Adipocyte (in vitro differentiated cells): Measurements from ENCODE around the gene KNDC1.
A peak's percentile ranks its signal among the peaks of the same experiment; 100 is the strongest.
"Not testable (repeated sequence)": the region's sequence is repeated elsewhere in the genome, so short reads cannot be mapped to it uniquely, and the experiment has no call there.

Experiments
- DNase-seq: peaks from one replicate; pipeline ENCODE4 v3.0.0-alpha.2; 2015; ENCODE audit warnings: low read depth
- H3K27me3 ChIP-seq: replicated peaks from 2 replicates; pipeline ENCODE4 v1.7.0; 2013; ENCODE audit warnings: mild to moderate bottlenecking, low read length, moderate library complexity; ENCODE audit not compliant: control insufficient read depth, insufficient read depth
- H3K36me3 ChIP-seq: 2 replicates; pipeline ENCODE4 v1.7.0; 2013; ENCODE audit warnings: low read length, mild to moderate bottlenecking, moderate library complexity; ENCODE audit not compliant: control insufficient read depth, insufficient read depth, severe bottlenecking
- H3K4me1 ChIP-seq: 2 replicates; pipeline ENCODE4 v1.7.0; 2013; ENCODE audit warnings: mild to moderate bottlenecking, low read length, moderate library complexity; ENCODE audit not compliant: control insufficient read depth, insufficient read depth
- H3K4me3 ChIP-seq: 2 replicates; pipeline ENCODE4 v1.7.0; 2013; ENCODE audit warnings: mild to moderate bottlenecking, low read length, moderate library complexity
- H3K9ac ChIP-seq: 2 replicates; pipeline ENCODE4 v1.7.0; 2013; ENCODE audit warnings: mild to moderate bottlenecking, low read length, moderate library complexity
- H3K9me3 ChIP-seq: 2 replicates; pipeline ENCODE4 v1.7.0; 2013; ENCODE audit warnings: mild to moderate bottlenecking, low read length, moderate library complexity; ENCODE audit not compliant: control insufficient read depth

KNDC1 gene, protein sequence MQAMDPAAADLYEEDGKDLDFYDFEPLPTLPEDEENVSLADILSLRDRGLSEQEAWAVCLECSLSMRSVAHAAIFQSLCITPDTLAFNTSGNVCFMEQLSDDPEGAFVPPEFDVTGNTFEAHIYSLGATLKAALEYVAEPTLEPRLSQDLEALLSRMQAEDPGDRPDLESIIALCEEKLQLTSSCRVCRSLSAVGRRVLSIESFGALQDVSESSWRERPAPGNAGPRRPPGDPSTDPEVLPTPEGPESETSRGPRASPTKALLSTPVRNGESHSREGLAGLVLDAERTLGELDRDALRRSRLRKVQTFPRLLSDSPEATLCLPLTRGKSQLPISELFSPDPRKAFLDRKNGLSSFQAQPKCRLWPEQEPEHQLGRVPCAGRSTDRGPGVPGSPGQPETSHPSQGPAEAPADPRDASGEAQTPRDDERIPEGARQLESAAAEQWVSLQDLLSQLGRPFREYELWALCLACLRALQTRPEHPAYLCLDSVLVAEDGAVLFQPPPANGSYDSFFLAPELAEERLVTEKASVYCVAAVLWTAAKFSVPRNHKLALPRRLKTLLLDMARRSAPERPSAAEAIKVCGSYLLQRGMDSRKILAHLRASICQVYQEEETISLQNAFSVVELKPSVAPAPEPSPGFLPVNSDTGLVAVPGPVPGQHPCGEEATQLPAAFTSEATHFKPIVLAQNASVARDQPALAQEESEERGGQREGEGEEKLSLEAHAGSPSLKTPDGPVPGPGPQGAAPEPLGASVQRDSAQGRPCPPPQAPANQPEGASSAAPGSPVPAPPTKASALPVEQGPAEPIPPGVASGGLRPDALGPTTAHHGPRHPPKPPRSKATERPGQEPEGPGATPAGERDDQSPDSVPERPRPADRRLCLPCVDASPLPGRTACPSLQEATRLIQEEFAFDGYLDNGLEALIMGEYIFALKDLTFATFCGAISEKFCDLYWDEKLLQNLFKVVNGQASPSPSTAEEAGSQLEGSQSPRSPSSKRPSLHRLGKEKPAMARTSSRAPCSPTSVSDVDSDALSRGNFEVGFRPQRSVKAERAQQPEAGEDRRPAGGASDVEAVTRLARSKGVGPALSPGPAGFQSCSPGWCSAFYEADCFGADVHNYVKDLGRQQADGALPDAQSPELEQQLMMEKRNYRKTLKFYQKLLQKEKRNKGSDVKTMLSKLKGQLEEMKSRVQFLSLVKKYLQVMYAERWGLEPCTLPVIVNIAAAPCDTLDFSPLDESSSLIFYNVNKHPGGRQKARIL (N-terminal part only)

DNA sequence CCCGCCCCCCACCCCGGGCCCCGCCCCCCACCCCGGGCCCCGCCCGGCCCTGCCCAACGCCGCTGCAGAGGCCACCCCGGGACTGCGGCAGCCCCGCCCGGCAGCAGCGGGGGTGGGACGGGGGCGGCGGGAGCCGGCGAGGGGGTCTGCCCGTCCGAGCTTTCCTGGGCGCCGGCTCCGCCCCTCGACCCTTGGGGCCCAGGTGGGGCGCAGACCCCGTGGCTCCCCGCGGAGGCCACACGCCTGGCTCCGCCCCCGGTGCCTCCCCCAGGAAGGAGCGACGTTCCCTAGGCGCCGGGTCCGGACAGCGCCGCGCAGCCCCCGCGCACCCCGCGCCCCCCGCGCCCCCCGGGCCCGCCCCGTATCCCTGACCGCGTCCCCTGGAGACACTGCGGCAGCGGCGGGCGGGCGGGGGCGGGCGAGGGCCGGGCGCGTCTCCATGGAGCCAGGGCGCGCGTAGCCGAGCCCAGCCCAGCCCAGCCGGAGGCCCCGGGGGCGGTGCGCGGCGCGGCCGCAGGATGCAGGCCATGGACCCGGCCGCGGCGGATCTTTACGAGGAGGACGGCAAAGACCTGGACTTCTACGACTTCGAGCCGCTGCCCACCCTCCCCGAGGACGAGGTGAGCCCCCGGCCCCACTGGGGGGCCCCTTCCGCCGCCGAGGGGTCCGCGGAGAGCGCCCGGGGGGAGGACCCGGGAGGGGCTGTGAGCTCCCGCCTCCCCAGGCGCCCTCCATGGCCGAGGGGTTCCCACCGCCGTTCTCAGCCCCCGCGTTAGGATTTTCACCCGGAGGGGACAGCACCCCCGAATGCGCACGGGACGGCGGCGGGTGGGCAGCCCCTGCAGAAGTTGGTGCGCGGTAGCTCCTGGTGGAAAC lies at the start of gene KNDC1:
Gene KNDC1 (plus strand): TSS at position 270 of the 876 bp plus-strand sequence. CDS start 249 bp downstream, at position 519.
- H3K27me3 ChIP-seq = peaks cover 60% of the 10 kb centered on the region
- peak within 1 kb of the TSS; percentile 41 for H3K4me3 ChIP-seq
- no peak within 1 kb of the TSS for H3K9ac ChIP-seq
- no peaks in the 10 kb centered on the region for H3K9me3 ChIP-seq
- no peaks in the 10 kb centered on the region for H3K36me3 ChIP-seq
- peak; percentile 79 for DNase-seq
- H3K4me1 ChIP-seq = peaks cover 3% of the 10 kb centered on the region

DNA sequence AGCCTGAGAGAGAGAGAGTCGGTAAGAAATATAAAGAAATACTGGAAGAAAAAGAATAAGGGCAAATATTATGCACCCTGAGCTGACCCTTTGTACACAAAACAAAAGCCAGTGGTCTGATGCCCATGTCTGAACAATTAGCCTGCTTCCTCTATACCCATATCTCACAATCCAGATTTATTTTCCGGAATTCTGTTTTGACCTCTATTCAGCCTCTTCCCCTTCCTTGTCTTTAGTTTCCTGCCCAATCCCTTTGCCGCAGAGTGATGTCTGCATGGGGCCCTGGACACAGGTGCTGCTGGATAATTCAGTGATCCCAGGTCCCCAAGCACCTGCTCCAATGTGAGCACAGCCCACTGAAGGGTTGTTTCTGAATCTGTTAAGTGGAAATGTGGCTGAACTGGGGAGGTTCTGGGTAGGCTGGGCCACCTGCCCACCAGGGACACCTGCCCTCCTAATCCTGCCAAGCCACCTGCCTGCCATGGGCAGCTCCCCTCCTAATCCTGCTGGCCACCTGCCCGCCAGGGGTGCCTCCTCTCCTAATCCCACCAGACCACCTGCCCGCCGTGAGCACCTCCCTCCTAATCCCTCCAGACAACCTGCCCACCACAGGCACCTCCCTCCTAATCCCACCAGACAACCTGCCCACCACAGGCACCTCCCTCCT lies 49.3 kb upstream of the KNDC1 start:
- H3K36me3 ChIP-seq = no peaks in the 10 kb centered on the region
- H3K27me3 ChIP-seq = no peaks in the 10 kb centered on the region
- no peak for DNase-seq
- no peak overlapping the region for H3K4me3 ChIP-seq
- no peaks in the 10 kb centered on the region for H3K4me1 ChIP-seq
- H3K9ac ChIP-seq = no peak overlapping the region
- H3K9me3 ChIP-seq = peaks cover 28% of the 10 kb centered on the region

DNA sequence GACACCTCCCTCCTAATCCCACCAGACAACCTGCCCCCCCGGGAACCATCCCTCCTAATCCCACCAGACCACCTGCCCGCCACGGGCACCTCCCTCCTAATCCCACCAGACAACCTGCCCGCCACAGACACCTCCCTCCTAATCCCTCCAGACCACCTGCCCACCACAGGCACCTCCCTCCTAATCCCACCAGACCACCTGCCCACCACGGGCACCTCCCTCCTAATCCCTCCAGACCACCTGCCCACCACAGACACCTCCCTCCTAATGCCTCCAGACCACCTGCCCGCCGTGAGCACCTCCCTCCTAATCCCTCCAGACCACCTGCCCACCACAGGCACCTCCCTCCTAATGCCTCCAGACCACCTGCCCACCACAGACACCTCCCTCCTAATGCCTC lies 48.4 kb upstream of the KNDC1 start:
- H3K9me3 ChIP-seq = peaks cover 21% of the 10 kb centered on the region
- not testable (repeated sequence) for H3K36me3 ChIP-seq, H3K4me3 ChIP-seq, DNase-seq, H3K4me1 ChIP-seq, H3K27me3 ChIP-seq, H3K9ac ChIP-seq

DNA sequence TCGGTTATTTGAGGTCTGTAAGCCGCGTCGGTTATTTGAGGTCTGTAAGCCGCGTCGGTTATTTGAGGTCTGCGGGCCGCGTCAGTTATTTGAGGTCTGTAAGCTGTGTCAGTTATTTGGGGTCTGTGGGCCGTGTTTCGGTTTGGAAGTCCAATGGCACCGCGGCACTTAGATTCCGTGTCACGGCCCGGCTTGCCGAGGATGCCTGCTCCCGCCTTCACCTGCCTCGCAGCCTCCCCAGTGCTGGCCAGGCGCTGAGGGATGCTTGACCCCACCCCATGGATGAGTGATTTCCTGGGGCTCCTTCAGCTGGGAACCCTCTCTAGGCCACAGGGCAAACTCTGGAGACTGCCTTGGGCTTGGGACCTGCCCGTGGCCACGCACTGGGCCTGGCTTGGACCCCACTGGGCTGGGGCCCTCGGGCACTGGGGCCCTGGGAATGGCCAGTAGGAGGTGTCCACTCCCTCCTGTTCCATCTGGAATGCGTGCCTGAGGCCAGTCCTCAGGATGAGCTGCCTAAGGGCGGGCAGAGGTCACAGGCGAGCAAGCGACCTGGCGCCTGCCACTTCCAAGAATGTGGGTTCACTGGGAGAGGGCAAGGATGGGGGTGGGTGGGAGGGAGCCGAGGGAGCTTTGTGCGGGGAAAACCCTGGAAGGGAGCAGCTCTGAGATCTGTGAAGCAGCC lies 46.7 kb upstream of the KNDC1 start:
- H3K4me3 ChIP-seq = no peak overlapping the region
- no peak for DNase-seq
- H3K9me3 ChIP-seq = peaks cover 6% of the 10 kb centered on the region
- no peaks in the 10 kb centered on the region for H3K4me1 ChIP-seq
- no peaks in the 10 kb centered on the region for H3K27me3 ChIP-seq
- no peaks in the 10 kb centered on the region for H3K36me3 ChIP-seq
- no peak overlapping the region for H3K9ac ChIP-seq

DNA sequence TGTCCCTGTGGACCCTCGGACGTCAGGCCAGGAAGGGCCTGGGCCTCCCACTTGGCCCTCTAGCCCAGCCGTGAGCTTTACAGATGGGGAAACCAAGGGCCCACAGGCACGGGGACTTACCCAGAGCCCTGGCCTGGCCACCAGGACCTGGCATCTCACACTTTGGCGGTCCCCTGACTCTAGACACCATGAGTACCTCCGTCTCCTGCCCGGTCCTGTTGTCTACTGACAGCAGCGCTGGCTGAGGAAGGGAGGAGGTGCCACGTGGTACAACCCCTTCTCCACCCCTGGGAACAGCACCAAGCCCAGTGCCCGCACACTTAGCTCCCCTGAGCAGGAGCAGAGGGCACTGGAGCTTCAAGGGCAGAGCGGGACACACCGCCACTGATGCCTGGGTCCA lies 46.2 kb upstream of the KNDC1 start:
- Histone ChIP-seq H3K4me3 (no peak overlapping the region), H3K36me3 (no peaks in the 10 kb centered on the region), H3K27me3 (no peaks in the 10 kb centered on the region), H3K9me3 (peaks cover 7% of the 10 kb centered on the region), H3K4me1 (no peaks in the 10 kb centered on the region), H3K9ac (no peak overlapping the region)
- no peak for DNase-seq

DNA sequence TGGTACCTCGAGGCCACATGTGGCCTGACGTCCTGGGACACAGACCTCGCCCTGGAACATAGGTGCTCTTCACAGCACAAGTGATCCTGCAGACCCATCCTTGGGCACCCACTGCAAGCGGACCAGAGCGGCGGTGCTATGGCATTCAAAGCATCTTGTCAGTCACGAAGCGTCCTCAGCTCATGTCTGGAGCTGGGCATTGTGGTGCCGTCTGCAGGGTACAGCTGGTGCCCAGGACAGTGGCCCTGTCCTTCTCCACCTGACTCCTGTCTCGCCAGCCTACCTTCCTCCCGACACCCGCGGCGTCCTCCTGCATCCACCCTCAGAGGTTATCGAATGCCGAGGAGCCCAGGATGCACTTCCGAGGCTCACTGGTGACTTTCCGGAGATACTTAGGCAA lies 45.8 kb upstream of the KNDC1 start:
- Histone ChIP-seq H3K4me3 (no peak overlapping the region), H3K27me3 (no peaks in the 10 kb centered on the region), H3K9me3 (peaks cover 11% of the 10 kb centered on the region), H3K4me1 (no peaks in the 10 kb centered on the region), H3K36me3 (no peaks in the 10 kb centered on the region), H3K9ac (no peak overlapping the region)
- no peak for DNase-seq

DNA sequence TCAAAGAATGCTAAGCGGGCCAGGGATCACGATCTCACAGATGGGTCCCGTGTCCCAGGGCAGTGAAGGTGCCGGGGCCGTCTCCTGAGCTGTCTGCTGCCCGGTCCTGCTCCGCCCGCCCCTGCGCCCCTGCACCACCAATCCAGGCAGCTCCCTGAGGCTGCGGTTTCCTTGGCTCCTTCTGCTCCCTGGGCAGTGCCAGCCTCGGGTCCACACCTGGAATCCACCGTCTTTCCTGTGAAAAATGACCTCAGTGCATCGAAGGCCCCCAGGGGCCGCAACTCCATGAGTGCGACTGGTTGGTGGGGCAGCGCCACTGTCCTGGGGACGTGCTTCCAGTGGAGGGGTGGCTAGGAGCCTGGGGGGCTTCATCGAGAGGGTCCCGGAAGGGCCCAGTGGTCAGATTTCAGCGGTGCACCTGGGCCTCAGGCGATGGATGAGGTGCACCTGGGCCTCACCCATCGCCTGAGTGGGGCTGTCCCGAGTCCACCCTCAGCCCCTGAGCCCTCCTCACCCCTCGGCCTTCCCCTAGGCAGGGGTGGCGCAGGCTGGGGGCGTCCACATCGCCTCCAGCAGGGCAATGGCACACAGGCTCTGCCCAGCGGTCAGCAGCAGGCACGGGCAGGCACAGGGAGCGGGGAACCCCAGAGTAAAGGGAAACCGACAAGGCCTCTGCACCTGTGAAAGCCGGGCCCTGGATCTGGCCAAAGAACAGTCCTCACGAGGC lies 45.1 kb upstream of the KNDC1 start:
- no peak for DNase-seq
- H3K4me1 ChIP-seq = no peaks in the 10 kb centered on the region
- H3K4me3 ChIP-seq = no peak overlapping the region
- no peaks in the 10 kb centered on the region for H3K27me3 ChIP-seq
- H3K9ac ChIP-seq = no peak overlapping the region
- no peaks in the 10 kb centered on the region for H3K36me3 ChIP-seq
- H3K9me3 ChIP-seq = peaks cover 17% of the 10 kb centered on the region

DNA sequence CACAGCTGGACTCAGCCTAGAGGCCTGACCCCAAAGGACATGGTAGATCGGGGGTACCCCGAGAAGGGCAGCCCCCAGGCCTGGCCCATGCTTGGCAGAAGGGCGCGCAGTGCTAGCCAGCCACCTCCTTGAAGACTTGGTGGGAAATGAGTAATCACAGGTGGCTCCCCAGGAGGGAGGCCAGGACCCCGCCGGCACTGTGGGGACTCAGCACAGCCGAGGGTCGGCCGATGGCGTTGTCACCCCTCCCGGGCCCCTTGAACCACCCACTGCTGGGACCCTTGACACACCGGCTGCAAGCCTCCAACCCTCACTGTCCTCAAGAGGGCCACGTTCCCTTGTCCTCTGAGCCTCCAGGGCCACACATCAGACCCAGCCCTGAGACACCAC lies 44.6 kb upstream of the KNDC1 start:
- H3K9me3 ChIP-seq = peaks cover 17% of the 10 kb centered on the region
- no peak overlapping the region for H3K9ac ChIP-seq
- no peaks in the 10 kb centered on the region for H3K4me1 ChIP-seq
- H3K4me3 ChIP-seq = no peak overlapping the region
- no peak for DNase-seq
- H3K27me3 ChIP-seq = no peaks in the 10 kb centered on the region
- no peaks in the 10 kb centered on the region for H3K36me3 ChIP-seq

DNA sequence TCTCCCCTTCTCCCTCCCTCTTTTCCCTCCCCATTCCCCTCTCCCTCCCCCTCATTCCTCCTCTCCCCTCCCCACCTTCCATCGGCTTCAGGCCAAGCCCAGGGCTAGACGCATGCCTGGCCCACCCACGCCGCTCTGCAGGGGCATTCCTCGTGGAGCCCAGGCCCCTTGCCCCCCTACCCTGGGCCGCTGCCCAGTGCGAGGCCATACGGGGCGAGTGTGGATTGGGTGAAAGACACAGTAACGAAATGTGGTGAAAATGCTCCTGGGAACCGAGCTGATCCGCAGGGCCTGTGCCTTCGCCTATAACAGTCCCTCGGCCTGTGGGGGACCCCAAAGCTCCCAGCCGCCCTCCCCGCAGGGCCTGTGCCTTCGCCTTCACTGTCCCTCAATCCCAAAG lies 44.0 kb upstream of the KNDC1 start:
- Histone ChIP-seq H3K4me3 (no peak overlapping the region), H3K4me1 (no peaks in the 10 kb centered on the region), H3K9ac (no peak overlapping the region), H3K36me3 (no peaks in the 10 kb centered on the region), H3K27me3 (no peaks in the 10 kb centered on the region), H3K9me3 (peaks cover 17% of the 10 kb centered on the region)
- no peak for DNase-seq
